ENCODE results near the gene ZNF420.

- no peak for TF ChIP-seq ZNF391 (tag by site-specific recombination; IDR thresholded peaks at IDR 0.05; ENCODE audit: borderline replicate concordance, low read depth)
- no peak for TF ChIP-seq KLF1 (tag by site-specific recombination; IDR thresholded peaks at IDR 0.05)
- no peak for TF ChIP-seq CTCF (tag by site-specific recombination; IDR thresholded peaks at IDR 0.05)
- TF ChIP-seq ZNF76 (tag by site-specific recombination; IDR thresholded peaks at IDR 0.05; ENCODE audit: borderline replicate concordance, low read depth): no peak
- no peak for TF ChIP-seq GLIS2 (tag by site-specific recombination; IDR thresholded peaks at IDR 0.05)
- no peak for TF ChIP-seq ZNF513 (tag by site-specific recombination; IDR thresholded peaks at IDR 0.05)
- peak; percentile 90 for TF ChIP-seq REST (tag by site-specific recombination; IDR thresholded peaks at IDR 0.05)
- peak; percentile 94 for TF ChIP-seq ZNF558 (tag by site-specific recombination; IDR thresholded peaks at IDR 0.05)
- peak; percentile 75 for TF ChIP-seq ZNF121 (tag by site-specific recombination; IDR thresholded peaks at IDR 0.05)
- TF ChIP-seq ZFP3 (tag by site-specific recombination; IDR thresholded peaks at IDR 0.05; ENCODE audit: low read depth): peak; percentile 65; the same call in 1 of the 2 replicates
- no peak for TF ChIP-seq ZNF37A (tag by site-specific recombination; IDR thresholded peaks at IDR 0.05)
These were observed 81.9 kb downstream of the ZNF420 start for GRCh38 chr19:37160153-37160552.
